HEK293 (cell line): ENCODE measurements around the gene SMCR8.
A peak's percentile ranks its signal among the peaks of the same experiment; 100 is the strongest.

Source experiments
- CTCF ChIA-PET: fragments of 350-600 bp; formaldehyde crosslinking; extraction: SDS; loops from one replicate; lab custom pipeline; 2021; ENCODE audit warnings: antibody characterized with exemption; lab: Yijun Ruan, JAX
- POLR2A ChIA-PET: fragments of 300-600 bp; formaldehyde crosslinking; extraction: SDS; loops from one replicate; lab custom pipeline; 2020; ENCODE audit warnings: antibody characterized with exemption, inconsistent platforms; lab: Yijun Ruan, JAX
- H3K27ac ChIP-seq: fragments of 200-500 bp; sonication (Bioruptor generic); 2 replicates; pipeline ENCODE4 v1.5.1; 2014; ENCODE audit warnings: low read depth, low read length, control low read depth, inconsistent platforms; ENCODE audit errors: extremely low read depth
- H3K36me3 ChIP-seq, 2 experiments: fragments of 200-500 bp in 1 of 2; sonication (Bioruptor generic) in 1 of 2; 1 replicate in 1 of 2; 2 replicates in 1 of 2; pipeline ENCODE4 v1.5.1; 2014 to 2017; ENCODE audit warnings: inconsistent platforms in 2 of 2, low read length in 2 of 2; ENCODE audit not compliant: control insufficient read depth in 2 of 2, insufficient read depth in 1 of 2
- H3K4me1 ChIP-seq: fragments of 200-500 bp; sonication (Bioruptor generic); 2 replicates; pipeline ENCODE4 v1.5.1; 2014; ENCODE audit warnings: mild to moderate bottlenecking, low read length, inconsistent platforms; ENCODE audit not compliant: control insufficient read depth, insufficient read depth
- H3K4me3 ChIP-seq: 2 replicates; pipeline ENCODE4 v1.5.1; 2011; ENCODE audit warnings: low read depth, mild to moderate bottlenecking, control low read depth, low read length, moderate library complexity
- H3K9me3 ChIP-seq: fragments of 200-500 bp; sonication (Bioruptor generic); 2 replicates; pipeline ENCODE4 v1.5.1; 2014; ENCODE audit warnings: low read depth, low read length, inconsistent platforms; ENCODE audit not compliant: control insufficient read depth, insufficient read depth
- GFI1B ChIP-seq: fragments of 450-650 bp; formaldehyde crosslinking; IDR thresholded peaks from 2 replicates; pipeline ENCODE4 v1.5.1; 2016; ENCODE audit warnings: missing biosample characterization, missing genetic modification characterization
- HIC1 ChIP-seq: fragments of 450-650 bp; formaldehyde crosslinking; IDR thresholded peaks from 2 replicates; pipeline ENCODE4 v1.5.1; 2016; ENCODE audit warnings: missing biosample characterization, missing genetic modification characterization
- PATZ1 ChIP-seq: fragments of 450-650 bp; formaldehyde crosslinking; IDR thresholded peaks from 2 replicates; pipeline ENCODE4 v1.5.1; 2016; ENCODE audit warnings: missing biosample characterization, missing genetic modification characterization
- PBX3 ChIP-seq: sonication (generic); formaldehyde crosslinking; IDR thresholded peaks from 2 replicates; pipeline ENCODE4 v1.8.1; 2022; ENCODE audit warnings: mild to moderate bottlenecking, moderate library complexity, missing genetic modification reagents
- RBAK ChIP-seq: fragments of 450-650 bp; formaldehyde crosslinking; IDR thresholded peaks from 2 replicates; pipeline ENCODE4 v1.5.1; 2016; ENCODE audit warnings: missing biosample characterization, missing genetic modification characterization
- SCRT1 ChIP-seq: fragments of 450-650 bp; formaldehyde crosslinking; IDR thresholded peaks from 2 replicates; pipeline ENCODE4 v1.5.1; 2016; ENCODE audit warnings: missing biosample characterization, missing genetic modification characterization, borderline replicate concordance
- SCRT2 ChIP-seq: fragments of 450-650 bp; formaldehyde crosslinking; IDR thresholded peaks from 2 replicates; pipeline ENCODE4 v1.5.1; 2016; ENCODE audit warnings: missing biosample characterization, missing genetic modification characterization
- SP2 ChIP-seq: fragments of 450-650 bp; formaldehyde crosslinking; IDR thresholded peaks from 2 replicates; pipeline ENCODE4 v1.5.1; 2016; ENCODE audit warnings: missing biosample characterization, missing genetic modification characterization
- TRIM28 ChIP-seq: IDR thresholded peaks from 2 replicates; pipeline ENCODE4 v1.6.1; 2011; ENCODE audit warnings: low read length, control low read depth, borderline replicate concordance
- ZBTB20 ChIP-seq: fragments of 450-650 bp; formaldehyde crosslinking; IDR thresholded peaks from 2 replicates; pipeline ENCODE4 v1.5.1; 2016; ENCODE audit warnings: missing biosample characterization, missing genetic modification characterization
- ZBTB6 ChIP-seq: fragments of 450-650 bp; formaldehyde crosslinking; IDR thresholded peaks from 2 replicates; pipeline ENCODE4 v1.5.1; 2017; ENCODE audit warnings: missing biosample characterization, missing genetic modification characterization
- ZNF133 ChIP-seq: fragments of 450-650 bp; formaldehyde crosslinking; IDR thresholded peaks from 2 replicates; pipeline ENCODE4 v1.5.1; 2016; ENCODE audit warnings: missing biosample characterization, missing genetic modification characterization
- ZNF148 ChIP-seq: fragments of 450-650 bp; formaldehyde crosslinking; IDR thresholded peaks from 2 replicates; pipeline ENCODE4 v1.5.0; 2017; ENCODE audit warnings: missing biosample characterization, missing genetic modification characterization, borderline replicate concordance
- ZNF366 ChIP-seq: fragments of 450-650 bp; formaldehyde crosslinking; conservative IDR thresholded peaks from 2 replicates; pipeline ENCODE4 v1.5.1; 2016; ENCODE audit warnings: missing biosample characterization, missing genetic modification characterization

Gene SMCR8

GRCh38 chr17:18267927-18268711, 47.0 kb upstream of the SMCR8 start (continued):
- TF ChIP-seq HIC1 (tag by site-specific recombination) (no peak), PATZ1 (tag by site-specific recombination) (peak; percentile 50; the same call in 1 of the 2 replicates), ZBTB6 (tag by site-specific recombination) (no peak), ZNF366 (no peak), GFI1B (tag by site-specific recombination) (no peak), ZBTB20 (tag by site-specific recombination) (peak; percentile 79), SP2 (tag by site-specific recombination) (peak; percentile 44), PBX3 (CRISPR knock-in tag) (no peak), ZNF148 (tag by site-specific recombination) (no peak)

- H3K36me3 ChIP-seq = peaks cover 31 to 53% of the 10 kb centered on the region in 2 experiments
- POLR2A ChIA-PET = interaction anchor here (0.6 to 4.7 kb wide), 3 partner anchors 10 to 90 kb away, joined by 3 to 24 read pairs (median 3); partner anchors contain the start of genes FLII and MIEF2
- TF ChIP-seq SP2 (tag by site-specific recombination) = peak; percentile 36; the same call in 1 of the 2 replicates
- TF ChIP-seq ZNF133 = no peak
- peak; percentile 92 for TF ChIP-seq SCRT2 (tag by site-specific recombination)
- no peak for TF ChIP-seq RBAK (tag by site-specific recombination)
- no peak for TF ChIP-seq TRIM28
- TF ChIP-seq SCRT1 (tag by site-specific recombination) = peak; percentile 86
- TF ChIP-seq, all 188 proteins: peak for 3
- H3K9me3 ChIP-seq = no peaks in the 10 kb centered on the region
- peaks cover 6% of the 10 kb centered on the region; the same call in 1 of the 2 replicates for H3K4me1 ChIP-seq
- no peak overlapping the region for H3K4me3 ChIP-seq
- H3K27ac ChIP-seq = no peak overlapping the region
- CTCF ChIA-PET = interaction anchor here (1.1 kb wide), 1 partner anchor 23 kb away, joined by 4 read pairs; no protein-coding TSS in a partner anchor
These were observed 44.8 kb upstream of the SMCR8 start for GRCh38 chr17:18270046-18270931.
